ENCODE measurements around the gene ITSN2. TPM values are rescaled to one million over a fixed set of nuclear protein-coding genes. Genes with fewer than 3 reads are reported as not detected.

Gene ITSN2
- total RNA-seq, 1 experiment from 2014 or later, result 26.5 TPM

GRCh38 chr2:24190503-24190902, 169.8 kb downstream of the ITSN2 start:
- no peaks in the 10 kb centered on the region for H3K4me1 ChIP-seq (ENCODE audit: control insufficient read depth in 1 of 2, insufficient read depth in 2 of 2, low read length in 2 of 2)
- ChIA-PET POLR2A (no interaction called here), RAD21 (ENCODE audit: low non-redundant PET in 1 of 2, low total read pairs in 2 of 2, uncharacterized antibody in 2 of 2, unreplicated experiment in 2 of 2) (no interaction called here), CTCF (no interaction called here)
- no peak overlapping the region for H2AFZ ChIP-seq (ENCODE audit: low read depth, low read length, poor library complexity, severe bottlenecking)
- no peak overlapping the region for H3K4me2 ChIP-seq (ENCODE audit: low read length)
- H3K79me2 ChIP-seq (ENCODE audit: insufficient read depth, low read length), result no peaks in the 10 kb centered on the region
- no peak overlapping the region for H3K4me3 ChIP-seq (replicated peaks in 1 of 2; ENCODE audit: low read depth in 1 of 2, low read length in 2 of 2)
- no TSS peak for BruUV-seq (replicated peaks)
- H3K9ac ChIP-seq (ENCODE audit: low read length), result no peak overlapping the region
- H3K27me3 ChIP-seq (ENCODE audit: insufficient read depth, low read length), result no peaks in the 10 kb centered on the region
- no peak overlapping the region for H3K27ac ChIP-seq (ENCODE audit: low read depth, low read length)
- intact Hi-C loops (cut with micrococcal nuclease), result no loop called here
- TF ChIP-seq CEBPB (IDR thresholded peaks at IDR 0.05; ENCODE audit: low read depth) (no peak), EZH2 (IDR thresholded peaks at IDR 0.05) (no peak), ATF3 (IDR thresholded peaks at IDR 0.05) (no peak), YY1 (IDR thresholded peaks at IDR 0.05; ENCODE audit: extremely low read depth, insufficient replicate concordance, low read depth, low read length) (no peak), MAX (IDR thresholded peaks at IDR 0.05) (no peak), CBX3 (IDR thresholded peaks at IDR 0.05; ENCODE audit: low read depth) (no peak), RAD21 (IDR thresholded peaks at IDR 0.05; ENCODE audit: low read depth) (no peak), EGR1 (IDR thresholded peaks at IDR 0.05; ENCODE audit: low read depth) (no peak), ZBTB33 (IDR thresholded peaks at IDR 0.05; ENCODE audit: extremely low read depth, insufficient replicate concordance, low read length) (no peak), EZH2phosphoT487 (IDR thresholded peaks at IDR 0.05; ENCODE audit: borderline replicate concordance) (no peak), SP1 (IDR thresholded peaks at IDR 0.05; ENCODE audit: low read depth) (no peak)
- no peaks in the 10 kb centered on the region for H3K36me3 ChIP-seq (ENCODE audit: control insufficient read depth in 1 of 2, insufficient read depth in 2 of 2, low read length in 2 of 2)
- H3K9me2 ChIP-seq (ENCODE audit: insufficient read depth), result no peaks in the 10 kb centered on the region
- ATAC-seq (no peak), DNase-seq (ENCODE audit: low read depth, low spot score) (no peak)
- no peaks in the 10 kb centered on the region for H4K20me1 ChIP-seq (ENCODE audit: insufficient read depth)
- no peaks in the 10 kb centered on the region for H3K9me3 ChIP-seq (ENCODE audit: control insufficient read depth in 1 of 2, insufficient read depth in 1 of 2, low read depth in 1 of 2, low read length in 2 of 2)

Data from HCT116 (cell line).